Gastroesophageal sphincter (tissue), 3 donors: Measurements from ENCODE around the gene PLEKHB1.

ENCODE experiments used
- CTCF ChIP-seq, 4 experiments: fragments of 200-600 bp in 2 of 4; fragments of 450-650 bp in 2 of 4; sonication (generic) in 1 of 4; IDR thresholded peaks; one replicate each; pipeline ENCODE4 v1.5.1; 2017 to 2019; ENCODE audit warnings: antibody characterized with exemption in 4 of 4, mild to moderate bottlenecking in 2 of 4, moderate library complexity in 2 of 4
- EP300 ChIP-seq: sonication (generic); formaldehyde crosslinking; IDR thresholded peaks from one replicate; pipeline ENCODE4 v1.6.1; 2017; ENCODE audit warnings: antibody characterized with exemption, mild to moderate bottlenecking
- POLR2A ChIP-seq, 2 donors: fragments of 450-650 bp; IDR thresholded peaks; one replicate each; pipeline ENCODE4 v1.6.1; 2017; ENCODE audit warnings: antibody characterized with exemption in 2 of 2, mild to moderate bottlenecking in 2 of 2, moderate library complexity in 1 of 2
- POLR2AphosphoS5 ChIP-seq: sonication (generic); formaldehyde crosslinking; IDR thresholded peaks from one replicate; pipeline ENCODE4 v1.6.1; 2017; ENCODE audit warnings: antibody characterized with exemption

- TF ChIP-seq EP300 (no peak), CTCF (IDR thresholded peaks at IDR 0.05) (no peak), POLR2A (IDR thresholded peaks at IDR 0.05) (no peak), POLR2AphosphoS5 (no peak)
Observed at GRCh38 chr11:73645121-73645969, 1.0 kb upstream of the PLEKHB1 start.
